DMS153 (cell line): Measurements from ENCODE around the gene LSM14A.
"Not testable (repeated sequence)": the region's sequence is repeated elsewhere in the genome, so short reads cannot be mapped to it uniquely, and the experiment has no call there.

Experiments used
- DNase-seq: peaks from one replicate; lab custom pipeline; 2025; lab: John Stamatoyannopoulos, UW

The LSM14A gene

GRCh38 chr19:34171877-34172660 is at the start of gene LSM14A:
Gene LSM14A (plus strand): TSS chr19:34172504. CDS start chr19:34172643, 139 bp downstream.
- DNase-seq: peak; percentile 56

DNA sequence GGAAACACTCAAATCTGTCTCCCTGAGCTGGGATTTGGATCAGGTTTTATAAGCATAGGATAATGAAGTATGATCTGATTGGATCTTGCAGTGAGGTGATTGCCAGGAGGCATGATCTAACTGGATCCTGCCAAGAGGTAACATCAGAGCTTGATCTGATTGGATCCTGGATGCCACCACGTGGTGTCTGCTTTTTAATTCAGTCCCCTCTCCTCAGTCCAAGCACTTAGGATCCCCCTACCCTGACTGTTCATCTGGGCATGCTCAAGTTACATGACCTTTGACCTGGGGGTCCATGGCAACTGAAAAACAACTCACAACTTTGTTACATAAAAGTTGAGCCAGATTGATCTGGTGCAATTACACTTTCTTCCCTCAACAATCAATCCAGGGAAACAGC is 47.5 kb upstream of the LSM14A start:
- no peak for DNase-seq

- no peak for DNase-seq
Measured at GRCh38 chr19:34126966-34127365, 45.3 kb upstream of the LSM14A start.

DNA sequence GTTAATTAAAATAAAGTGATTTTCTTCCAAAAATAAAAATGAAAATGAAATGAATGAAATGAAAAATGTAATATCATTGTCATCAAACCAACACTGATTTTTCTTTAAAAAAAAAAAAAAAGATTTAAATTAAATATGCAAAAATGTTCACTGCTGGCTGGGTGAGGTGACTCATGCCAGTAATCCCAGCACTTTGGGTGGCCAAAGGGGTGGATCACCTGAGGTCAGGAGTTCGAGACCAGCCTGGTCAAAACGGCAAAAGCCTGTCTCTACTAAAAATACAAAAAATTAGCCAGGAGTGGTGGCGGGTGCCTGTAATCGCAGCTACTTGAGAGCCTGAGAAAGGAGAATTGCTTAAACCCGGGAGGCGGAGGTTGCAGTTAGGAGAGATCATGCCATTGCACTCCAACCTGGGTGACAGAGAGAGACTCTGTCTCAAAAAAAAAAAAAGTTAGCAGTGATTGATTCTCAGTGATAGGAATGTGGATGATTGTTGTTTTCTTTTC is 44.6 kb upstream of the LSM14A start:
- no peak for DNase-seq

GRCh38 chr19:34128558-34129250 is 43.6 kb upstream of the LSM14A start:
- DNase-seq: no peak

DNA sequence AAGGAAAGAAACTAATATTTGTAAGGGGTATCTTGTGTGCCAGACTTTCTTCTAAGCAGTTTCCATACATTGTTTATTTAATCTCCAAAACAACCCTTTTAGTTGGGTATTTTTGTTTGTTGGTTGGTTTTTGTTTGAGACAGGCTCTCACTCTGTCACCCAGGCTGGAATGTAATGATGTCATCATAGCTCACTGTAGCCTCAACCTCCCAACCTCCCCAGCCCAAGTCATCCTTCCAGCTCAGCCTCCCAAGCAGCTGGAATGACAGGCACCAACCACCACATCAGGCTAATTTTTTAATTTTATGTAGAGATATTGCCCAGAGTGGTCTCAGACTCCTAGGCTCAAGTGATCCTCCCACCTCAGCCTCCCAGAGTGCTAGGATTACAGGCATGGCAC is 41.2 kb upstream of the LSM14A start:
- DNase-seq: no peak

DNA sequence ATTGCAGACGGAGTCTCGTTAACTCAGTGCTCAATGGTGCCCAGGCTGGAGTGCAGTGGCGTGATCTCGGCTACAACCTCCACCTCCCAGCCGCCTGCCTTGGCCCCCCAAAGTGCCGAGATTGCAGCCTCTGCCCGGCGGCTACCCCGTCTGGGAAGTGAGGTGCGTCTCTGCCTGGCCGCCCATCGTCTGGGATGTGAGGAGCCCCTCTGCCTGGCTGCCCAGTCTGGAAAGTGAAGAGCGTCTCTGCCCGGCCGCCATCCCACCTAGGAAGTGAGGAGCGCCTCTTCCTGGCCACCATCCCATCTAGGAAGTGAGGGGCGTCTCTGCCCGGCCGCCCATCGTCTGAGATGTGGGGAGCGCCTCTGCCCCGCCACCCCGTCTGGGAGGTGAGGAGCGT is 40.2 kb upstream of the LSM14A start:
- not testable (repeated sequence) for DNase-seq

DNA sequence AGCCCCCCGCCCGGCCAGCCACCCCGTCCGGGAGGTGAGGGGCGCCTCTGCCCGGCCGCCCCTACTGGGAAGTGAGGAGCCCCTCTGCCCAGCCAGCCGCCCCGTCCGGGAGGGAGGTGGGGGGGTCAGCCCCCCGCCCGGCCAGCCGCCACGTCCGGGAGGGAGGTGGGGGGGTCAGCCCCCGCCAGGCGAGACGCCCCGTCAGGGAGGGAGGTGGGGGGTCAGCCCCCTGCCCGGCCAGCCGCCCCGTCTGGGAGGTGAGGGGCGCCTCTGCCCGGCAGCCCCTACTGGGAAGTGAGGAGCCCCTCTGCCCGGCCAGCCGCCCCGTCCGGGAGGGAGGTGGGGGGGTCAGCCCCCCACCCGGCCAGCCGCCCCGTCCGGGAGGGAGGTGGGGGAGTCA is 39.6 kb upstream of the LSM14A start:
- not testable (repeated sequence) for DNase-seq

- peak; percentile 52 for DNase-seq
Measured at GRCh38 chr19:34134190-34135053, 37.9 kb upstream of the LSM14A start.

GRCh38 chr19:34135054-34135800 is 37.1 kb upstream of the LSM14A start:
- no peak for DNase-seq

- no peak for DNase-seq
Measured at GRCh38 chr19:34135821-34136611, 36.3 kb upstream of the LSM14A start.

- DNase-seq: no peak
Measured at GRCh38 chr19:34141025-34141424, 31.3 kb upstream of the LSM14A start.

DNA sequence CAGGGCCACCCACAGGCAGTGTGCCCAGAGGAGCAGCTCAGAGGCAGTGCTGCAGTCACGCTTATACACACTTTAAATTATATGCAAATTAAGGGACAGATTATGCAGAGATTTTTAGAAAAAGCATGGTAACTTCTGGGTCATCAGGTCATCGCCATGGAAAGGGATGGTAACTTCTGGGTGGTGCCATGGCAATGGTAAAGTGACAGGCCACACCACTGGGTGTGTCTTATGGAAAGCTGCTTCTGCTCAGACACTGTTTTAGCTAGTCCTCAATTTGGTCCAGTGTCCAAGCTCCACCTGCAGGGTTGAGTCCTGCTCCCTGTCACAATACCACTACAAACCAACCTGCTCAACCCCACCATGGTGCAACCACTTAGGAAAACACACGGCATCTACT is 29.9 kb upstream of the LSM14A start:
- DNase-seq: no peak

GRCh38 chr19:34145741-34146202 is 26.5 kb upstream of the LSM14A start:
- no peak for DNase-seq

DNA sequence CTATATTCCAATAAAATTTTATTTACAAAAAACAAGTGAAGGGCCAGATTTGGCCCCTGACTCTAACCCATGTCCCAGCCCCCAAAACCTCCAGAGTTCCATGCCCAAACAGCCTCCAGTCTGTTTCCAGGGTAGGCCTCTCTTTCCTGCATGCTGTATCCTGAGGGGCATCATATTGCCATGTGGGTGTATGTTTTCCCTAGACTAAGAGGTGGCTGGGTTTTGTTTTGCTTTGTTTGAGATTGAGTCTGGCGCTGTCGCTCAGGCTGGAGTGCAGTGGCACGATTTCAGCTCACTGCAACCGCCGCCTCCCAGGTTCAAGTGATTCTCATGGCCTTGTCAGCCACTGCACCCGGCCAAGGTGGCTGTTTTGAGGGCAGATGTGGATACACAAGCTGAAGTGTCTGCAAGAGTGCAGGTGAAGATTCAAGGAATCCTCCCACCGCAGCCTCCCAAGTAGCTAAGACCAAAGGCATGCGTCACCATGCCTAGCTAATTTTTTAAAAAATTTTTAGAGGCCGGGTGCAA is 23.6 kb upstream of the LSM14A start:
- no peak for DNase-seq

- no peak for DNase-seq
Measured at GRCh38 chr19:34149873-34150272, 22.4 kb upstream of the LSM14A start.

DNA sequence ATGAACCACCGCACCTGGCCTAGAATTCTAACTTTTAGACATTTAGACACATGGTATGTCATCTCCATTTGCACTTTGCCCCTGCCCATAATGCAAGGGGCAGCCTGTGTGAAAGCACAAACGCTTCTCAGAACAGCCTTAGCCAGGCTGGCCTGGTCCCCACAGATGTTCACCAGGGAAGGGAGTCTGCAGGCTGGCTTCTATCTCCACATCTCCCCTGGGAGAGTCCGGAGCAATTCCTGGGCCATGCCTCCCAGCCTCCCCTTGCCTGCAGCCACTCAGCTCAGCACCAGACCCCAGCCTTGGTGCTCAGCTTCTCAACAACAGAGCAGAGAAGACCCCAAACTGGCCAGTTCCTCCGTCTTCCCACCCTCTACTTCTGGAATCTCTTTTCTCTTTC is 21.7 kb upstream of the LSM14A start:
- DNase-seq: no peak

DNA sequence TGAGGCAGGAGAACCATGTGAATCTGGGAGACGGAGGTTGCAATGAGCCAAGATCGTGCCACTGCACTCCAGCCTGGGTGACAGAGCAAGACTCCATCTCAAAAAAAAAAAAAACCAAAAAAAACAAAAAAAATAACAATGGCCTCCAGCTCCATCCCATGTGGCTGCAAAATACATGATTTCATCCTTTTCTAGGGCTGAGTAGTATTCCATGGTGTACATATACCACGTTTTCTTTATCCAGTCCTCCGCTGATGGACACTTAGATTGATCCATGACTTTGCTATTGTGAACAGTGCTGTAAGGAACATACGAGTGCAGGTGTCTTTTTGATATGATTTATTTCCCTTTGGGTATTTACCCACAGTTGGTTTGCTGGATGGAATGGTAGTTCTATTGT is 20.9 kb upstream of the LSM14A start:
- no peak for DNase-seq

GRCh38 chr19:34154401-34154800 is 17.9 kb upstream of the LSM14A start:
- no peak for DNase-seq

- DNase-seq: no peak
Measured at GRCh38 chr19:34155686-34156085, 16.6 kb upstream of the LSM14A start.
